GM21717 (cell line): ENCODE data around the gene ACP1.
"Not testable (repeated sequence)": the region's sequence is repeated elsewhere in the genome, so short reads cannot be mapped to it uniquely, and the experiment has no call there.

Source experiments
- ATAC-seq: cut with Tn5 transposase; IDR thresholded peaks from one replicate; pipeline ENCODE4 v1.9.1; 2021; ENCODE audit warnings: mild to moderate bottlenecking, moderate library complexity; ENCODE audit not compliant: unreplicated experiment

ACP1 gene

DNA sequence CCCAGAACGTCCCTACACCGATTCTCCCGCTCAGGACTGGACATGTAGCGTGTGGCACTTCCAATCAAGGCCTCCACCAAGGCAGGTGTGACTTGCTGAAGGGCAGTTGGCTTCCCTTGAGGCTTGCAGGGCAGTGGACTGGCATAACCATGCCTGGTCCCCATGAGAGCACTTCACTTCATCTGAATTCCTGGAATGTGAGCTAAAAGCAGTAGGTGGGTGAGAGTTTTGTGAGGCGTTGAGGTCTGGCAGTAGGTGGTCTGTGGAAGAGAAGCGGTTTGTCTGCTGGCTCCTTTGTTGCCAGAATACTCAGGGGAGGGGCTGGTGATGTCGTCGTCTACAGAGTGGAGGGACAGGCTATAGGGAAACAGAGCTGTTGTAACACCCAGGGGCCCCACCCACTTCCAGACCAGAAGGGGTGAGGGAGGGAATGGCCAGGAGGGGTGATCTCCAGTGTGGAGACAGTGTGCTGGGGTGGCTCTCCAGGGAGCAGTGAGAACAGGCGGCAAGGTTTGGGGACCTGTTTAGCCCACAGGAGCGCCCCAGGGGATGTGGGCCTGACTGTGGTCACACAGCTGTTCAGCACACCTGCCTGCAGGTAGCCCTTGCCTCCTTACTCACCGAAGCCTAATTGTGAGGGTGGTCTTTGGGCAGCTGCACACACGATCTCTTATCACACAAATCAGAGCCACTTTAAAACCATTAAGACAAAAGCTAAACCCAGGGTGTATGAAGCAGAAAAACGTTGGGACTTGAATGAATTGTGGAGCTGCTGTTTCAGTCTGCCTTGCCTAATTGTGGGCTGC is 44.6 kb downstream of the ACP1 start:
- ATAC-seq = no peak

- ATAC-seq = no peak
Measured at GRCh38 chr2:309954-310510, 45.3 kb downstream of the ACP1 start.

GRCh38 chr2:310994-311393 is 46.2 kb downstream of the ACP1 start:
- ATAC-seq = no peak

DNA sequence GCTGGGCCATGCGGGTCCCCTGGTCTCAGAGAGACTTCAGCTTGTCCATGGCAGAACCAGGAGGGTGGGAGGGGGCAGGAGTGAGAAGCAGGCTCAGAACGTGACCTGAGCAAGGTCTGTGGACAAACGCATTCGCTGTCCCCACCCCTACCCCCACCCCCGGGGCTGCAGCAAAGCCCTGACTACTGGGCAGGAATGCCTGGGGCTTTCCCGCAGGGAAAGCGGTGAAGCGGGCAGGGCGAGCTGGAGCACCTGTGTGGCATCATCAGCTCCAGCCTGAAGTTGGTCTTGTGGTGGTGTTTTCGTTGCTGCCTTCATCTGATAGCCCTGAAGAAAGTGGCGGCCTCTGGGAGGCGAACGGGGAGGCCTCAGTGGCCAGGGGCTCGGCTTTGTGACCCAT is 49.2 kb downstream of the ACP1 start:
- ATAC-seq = no peak

GRCh38 chr2:314561-315336 is 50.0 kb downstream of the ACP1 start:
- ATAC-seq = no peak

DNA sequence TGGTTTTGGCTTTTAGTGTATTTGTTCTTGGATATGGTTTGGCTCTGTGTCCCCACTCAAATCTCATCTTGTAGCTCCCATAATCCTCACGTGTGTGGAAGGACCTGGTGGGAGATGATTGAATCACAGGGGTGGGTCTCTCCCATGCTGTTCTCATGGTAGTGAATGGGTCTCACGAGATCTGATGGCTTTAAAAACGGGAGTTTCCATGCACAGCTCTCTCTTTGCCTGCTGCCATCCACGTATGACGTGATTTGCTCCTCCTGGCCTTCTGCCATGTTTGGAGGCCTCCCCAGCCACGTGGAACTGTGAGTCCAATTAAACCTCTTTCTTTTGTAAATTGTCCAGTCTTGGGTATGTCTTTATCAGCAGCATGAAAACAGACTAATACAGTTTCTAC is 51.2 kb downstream of the ACP1 start:
- not testable (repeated sequence) for ATAC-seq

GRCh38 chr2:316381-316780 is 51.6 kb downstream of the ACP1 start:
- ATAC-seq = no peak

DNA sequence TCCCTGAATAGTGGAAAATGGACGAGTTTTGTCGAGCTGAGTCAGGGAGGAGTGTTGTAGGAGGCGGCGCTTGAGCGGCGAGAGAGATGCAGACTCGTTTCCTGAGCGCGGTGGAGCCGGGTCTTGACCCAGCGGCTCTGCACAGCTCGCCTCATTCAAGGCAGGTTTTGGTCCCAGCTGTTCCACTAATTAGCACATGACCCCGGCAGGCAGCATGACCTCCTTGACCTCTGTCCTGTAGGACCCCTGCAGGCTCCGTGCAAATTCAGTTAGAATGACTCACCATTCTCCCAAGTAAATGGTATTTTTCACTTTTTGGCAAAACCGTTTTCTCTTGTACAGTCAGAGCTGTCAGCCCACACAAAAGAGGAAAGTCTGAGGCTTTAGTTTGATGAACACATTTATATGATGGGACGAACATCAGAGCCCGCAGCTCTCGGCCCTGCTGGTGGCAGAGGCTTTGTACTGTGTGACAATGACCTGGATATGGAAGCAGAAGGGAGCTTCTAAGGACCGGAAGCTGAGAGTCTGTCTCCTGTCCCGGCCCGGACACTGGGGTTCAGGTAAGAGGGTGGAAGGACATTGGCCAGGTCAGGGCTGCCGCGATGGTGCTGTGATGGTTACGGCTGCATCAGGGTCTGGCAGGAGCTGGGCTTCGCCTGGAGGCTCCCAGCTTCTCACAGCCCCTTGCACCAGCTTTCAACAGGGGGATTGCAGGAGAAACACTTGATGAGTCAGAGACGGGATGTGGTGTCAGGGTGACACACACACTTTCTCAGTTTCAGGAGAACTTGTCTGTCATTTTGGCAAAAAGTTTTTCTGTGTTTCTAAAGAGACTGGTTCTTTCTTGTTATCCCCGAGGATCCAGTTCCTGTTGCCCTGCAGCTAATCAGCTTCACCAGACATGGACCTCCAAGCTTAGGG is 53.0 kb downstream of the ACP1 start:
- no peak for ATAC-seq

DNA sequence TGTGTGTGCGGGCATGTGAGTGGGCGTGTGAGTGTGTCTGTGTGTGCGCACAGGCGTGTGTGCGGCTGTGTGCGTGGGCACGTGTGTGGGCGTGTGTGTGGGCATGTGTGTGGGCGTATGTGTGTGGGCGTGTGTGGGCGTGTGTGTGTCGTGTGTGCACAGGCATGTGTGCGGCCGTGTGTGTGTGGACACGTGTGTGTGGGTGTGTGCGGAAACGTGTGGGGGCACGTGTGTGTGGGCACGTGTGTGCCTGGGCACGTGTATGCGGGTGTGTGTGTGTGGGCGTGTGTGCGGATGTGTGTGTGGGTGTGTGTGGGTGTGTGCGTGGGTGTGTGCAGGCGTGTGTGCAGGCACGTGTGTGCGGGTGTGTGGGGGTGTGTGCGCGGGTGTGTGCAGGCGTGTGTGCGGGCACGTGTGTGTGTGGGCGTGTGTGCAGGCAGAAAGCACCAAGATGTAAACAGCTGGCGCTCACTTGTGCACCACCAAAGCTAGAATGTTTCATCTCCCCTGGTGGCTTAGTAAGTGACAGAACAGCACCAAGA is 54.4 kb downstream of the ACP1 start:
- no peak for ATAC-seq

GRCh38 chr2:320561-320960 is 55.8 kb downstream of the ACP1 start:
- ATAC-seq = no peak

GRCh38 chr2:322326-322725 is 57.6 kb downstream of the ACP1 start:
- no peak for ATAC-seq

DNA sequence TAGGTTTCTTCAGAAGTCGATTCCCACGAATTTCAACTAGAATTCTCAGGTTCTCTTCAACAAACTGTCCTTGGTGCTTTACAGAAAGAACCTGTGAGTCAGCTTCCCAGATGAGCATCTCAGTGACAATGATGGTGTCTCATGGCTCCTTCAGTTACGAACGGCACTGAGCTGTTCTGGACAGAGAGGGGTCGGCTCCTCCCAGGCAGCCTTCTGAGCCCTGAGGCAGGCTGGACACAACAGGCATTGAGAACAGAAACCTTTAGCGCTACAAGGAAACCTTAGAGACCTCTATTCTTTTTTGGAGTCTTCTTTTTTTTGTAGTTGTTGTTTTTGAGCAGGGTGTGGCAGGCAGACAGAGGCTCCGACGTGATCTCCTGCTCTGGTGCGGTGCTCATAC is 58.3 kb downstream of the ACP1 start:
- ATAC-seq = no peak
